Upper lobe of right lung (tissue), 1 donor: ENCODE measurements around the gene NCR3LG1. TPM values are rescaled to one million over a fixed set of nuclear protein-coding genes. Genes with fewer than 3 reads are reported as not detected.
A peak's percentile ranks its signal among the peaks of the same experiment; 100 is the strongest.

Source experiments
- ATAC-seq: fragments of 200-7000 bp; cut with Tn5 transposase; one replicate; pipeline ENCODE4 v1.9.1; 2020; ENCODE audit warnings: mild to moderate bottlenecking, moderate library complexity
- DNase-seq: peaks from one replicate; pipeline ENCODE4 v3.0.0-alpha.2; 2020
- H3K27ac ChIP-seq: fragments of 200-600 bp; one replicate; pipeline ENCODE4 v1.8.0; 2022
- H3K27me3 ChIP-seq: fragments of 200-600 bp; one replicate; pipeline ENCODE4 v1.8.0; 2022; ENCODE audit warnings: mild to moderate bottlenecking
- H3K36me3 ChIP-seq: fragments of 200-600 bp; one replicate; pipeline ENCODE4 v1.8.0; 2022
- H3K4me1 ChIP-seq: fragments of 200-600 bp; one replicate; pipeline ENCODE4 v1.8.0; 2022
- H3K4me3 ChIP-seq: fragments of 200-600 bp; one replicate; pipeline ENCODE4 v1.8.0; 2022; ENCODE audit warnings: mild to moderate bottlenecking
- H3K9me3 ChIP-seq: fragments of 200-600 bp; one replicate; pipeline ENCODE4 v1.8.0; 2022
- intact Hi-C: fragments of 100-400 bp; cut with DNase I; formaldehyde crosslinking; loops from one replicate; pipeline ENCODE4 v1.11.0; 2022
- long read RNA-seq: library from polyadenylated mRNA; unstranded; transcript quantifications from one replicate; pipeline ENCODE4 v2.0.0, GENCODE V29; 2021
- total RNA-seq: library from RNA; stranded (reverse); fragmentation: NEBNext Ultra II Directional; extraction: Animal tissue kit (Norgen Biotek cat#: 25700); gene quantifications from one replicate; pipeline ENCODE4 v1.2.1, GENCODE V29; 2021
- TF ChIP-seq, protein P1 (sequence below): fragments of 200-600 bp; IDR thresholded peaks from one replicate; pipeline ENCODE4 v1.8.0; 2022; ENCODE audit warnings: antibody characterized with exemption
- donor health status: DM: no; HTN: yes; CAD: no; lungs with severe emphysema.

Gene NCR3LG1, protein sequence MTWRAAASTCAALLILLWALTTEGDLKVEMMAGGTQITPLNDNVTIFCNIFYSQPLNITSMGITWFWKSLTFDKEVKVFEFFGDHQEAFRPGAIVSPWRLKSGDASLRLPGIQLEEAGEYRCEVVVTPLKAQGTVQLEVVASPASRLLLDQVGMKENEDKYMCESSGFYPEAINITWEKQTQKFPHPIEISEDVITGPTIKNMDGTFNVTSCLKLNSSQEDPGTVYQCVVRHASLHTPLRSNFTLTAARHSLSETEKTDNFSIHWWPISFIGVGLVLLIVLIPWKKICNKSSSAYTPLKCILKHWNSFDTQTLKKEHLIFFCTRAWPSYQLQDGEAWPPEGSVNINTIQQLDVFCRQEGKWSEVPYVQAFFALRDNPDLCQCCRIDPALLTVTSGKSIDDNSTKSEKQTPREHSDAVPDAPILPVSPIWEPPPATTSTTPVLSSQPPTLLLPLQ
- 5.6 TPM for total RNA-seq
- long read RNA-seq, full-length matches to known transcripts, result 2 of 4 reads
- long read RNA-seq, partial matches to known transcripts, result 1 of 4 reads
- long read RNA-seq, other reads (novel, unspliced or antisense), result 1 of 4 reads

DNA sequence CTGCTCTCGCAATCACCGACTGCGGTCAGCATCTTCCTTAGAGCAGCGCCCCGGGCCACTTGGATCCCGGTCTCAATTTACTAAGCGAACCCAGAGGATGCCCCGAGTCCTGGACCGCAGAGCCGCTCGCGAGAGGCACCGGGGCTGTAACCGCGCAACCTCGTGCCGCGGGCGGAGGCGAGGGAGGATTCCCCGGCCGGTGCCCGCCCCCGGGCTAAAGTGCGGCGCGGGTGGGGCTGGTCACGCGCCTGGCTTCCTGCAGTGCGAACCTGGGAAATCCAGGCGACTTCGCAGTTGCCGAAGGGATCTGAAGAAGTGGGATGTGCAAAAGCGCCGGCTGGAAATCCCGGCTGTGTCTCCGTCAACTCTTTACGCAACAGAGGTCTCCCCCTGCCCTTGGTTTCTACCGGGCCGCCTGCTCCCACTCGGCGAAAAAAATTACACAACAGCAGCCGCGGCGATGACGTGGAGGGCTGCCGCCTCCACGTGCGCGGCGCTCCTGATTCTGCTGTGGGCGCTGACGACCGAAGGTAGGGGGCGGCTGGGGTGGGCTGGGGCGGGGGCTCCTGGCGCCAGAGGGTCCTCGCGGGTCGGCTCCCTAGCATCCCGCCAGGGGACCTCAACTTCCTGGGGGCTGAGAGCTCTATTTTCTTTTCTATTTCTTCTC lies at the start of gene NCR3LG1:
TSS of gene NCR3LG1 (plus strand) at position 291 of the 667 bp plus-strand sequence. CDS start at position 461, 170 bp downstream.
- H3K4me1 ChIP-seq, result peaks cover 22% of the 10 kb centered on the region
- TF ChIP-seq, protein P1, sequence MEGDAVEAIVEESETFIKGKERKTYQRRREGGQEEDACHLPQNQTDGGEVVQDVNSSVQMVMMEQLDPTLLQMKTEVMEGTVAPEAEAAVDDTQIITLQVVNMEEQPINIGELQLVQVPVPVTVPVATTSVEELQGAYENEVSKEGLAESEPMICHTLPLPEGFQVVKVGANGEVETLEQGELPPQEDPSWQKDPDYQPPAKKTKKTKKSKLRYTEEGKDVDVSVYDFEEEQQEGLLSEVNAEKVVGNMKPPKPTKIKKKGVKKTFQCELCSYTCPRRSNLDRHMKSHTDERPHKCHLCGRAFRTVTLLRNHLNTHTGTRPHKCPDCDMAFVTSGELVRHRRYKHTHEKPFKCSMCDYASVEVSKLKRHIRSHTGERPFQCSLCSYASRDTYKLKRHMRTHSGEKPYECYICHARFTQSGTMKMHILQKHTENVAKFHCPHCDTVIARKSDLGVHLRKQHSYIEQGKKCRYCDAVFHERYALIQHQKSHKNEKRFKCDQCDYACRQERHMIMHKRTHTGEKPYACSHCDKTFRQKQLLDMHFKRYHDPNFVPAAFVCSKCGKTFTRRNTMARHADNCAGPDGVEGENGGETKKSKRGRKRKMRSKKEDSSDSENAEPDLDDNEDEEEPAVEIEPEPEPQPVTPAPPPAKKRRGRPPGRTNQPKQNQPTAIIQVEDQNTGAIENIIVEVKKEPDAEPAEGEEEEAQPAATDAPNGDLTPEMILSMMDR, result no peak
- no peaks in the 10 kb centered on the region for H3K36me3 ChIP-seq
- H3K27ac ChIP-seq, result peak within 1 kb of the TSS; percentile 20
- H3K9me3 ChIP-seq, result no peaks in the 10 kb centered on the region
- DNase-seq (peak; percentile 86), ATAC-seq (peak; percentile 79)
- peak within 1 kb of the TSS; percentile 69 for H3K4me3 ChIP-seq
- intact Hi-C loops, result no loop called here
- no peaks in the 10 kb centered on the region for H3K27me3 ChIP-seq

GRCh38 chr11:17313349-17314231 lies 38.0 kb upstream of the NCR3LG1 start:
- TF ChIP-seq, protein P1, result no peak
- ATAC-seq, result no peak
- H3K27me3 ChIP-seq, result no peaks in the 10 kb centered on the region
- no peak overlapping the region for H3K4me3 ChIP-seq
- no peaks in the 10 kb centered on the region for H3K4me1 ChIP-seq
- no peaks in the 10 kb centered on the region for H3K9me3 ChIP-seq
- intact Hi-C loops, result no loop called here
- no peak overlapping the region for H3K27ac ChIP-seq
- no peak for DNase-seq
- peaks cover 40% of the 10 kb centered on the region for H3K36me3 ChIP-seq

DNA sequence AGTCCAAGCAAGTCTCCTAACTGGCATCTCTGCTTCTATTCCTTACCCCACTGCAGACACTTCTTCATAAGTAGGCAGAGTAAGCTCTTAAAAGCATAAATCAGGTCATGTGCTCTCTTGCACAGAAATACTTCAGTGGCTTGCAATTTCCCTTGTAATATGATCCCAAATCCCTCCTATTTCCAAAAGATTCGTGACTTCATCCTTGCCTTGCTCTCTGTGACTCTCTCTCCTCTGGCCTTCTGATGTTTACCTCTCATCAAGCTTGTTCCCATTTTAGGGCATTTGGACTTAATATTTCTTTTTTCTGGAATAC lies 37.4 kb upstream of the NCR3LG1 start:
- no peaks in the 10 kb centered on the region for H3K9me3 ChIP-seq
- H3K27me3 ChIP-seq, result no peaks in the 10 kb centered on the region
- intact Hi-C loops, result no loop called here
- no peaks in the 10 kb centered on the region for H3K4me1 ChIP-seq
- TF ChIP-seq, protein P1, result no peak
- H3K27ac ChIP-seq, result no peak overlapping the region
- H3K36me3 ChIP-seq, result peaks cover 40% of the 10 kb centered on the region
- H3K4me3 ChIP-seq, result no peak overlapping the region
- DNase-seq (no peak), ATAC-seq (peak; percentile 67)

DNA sequence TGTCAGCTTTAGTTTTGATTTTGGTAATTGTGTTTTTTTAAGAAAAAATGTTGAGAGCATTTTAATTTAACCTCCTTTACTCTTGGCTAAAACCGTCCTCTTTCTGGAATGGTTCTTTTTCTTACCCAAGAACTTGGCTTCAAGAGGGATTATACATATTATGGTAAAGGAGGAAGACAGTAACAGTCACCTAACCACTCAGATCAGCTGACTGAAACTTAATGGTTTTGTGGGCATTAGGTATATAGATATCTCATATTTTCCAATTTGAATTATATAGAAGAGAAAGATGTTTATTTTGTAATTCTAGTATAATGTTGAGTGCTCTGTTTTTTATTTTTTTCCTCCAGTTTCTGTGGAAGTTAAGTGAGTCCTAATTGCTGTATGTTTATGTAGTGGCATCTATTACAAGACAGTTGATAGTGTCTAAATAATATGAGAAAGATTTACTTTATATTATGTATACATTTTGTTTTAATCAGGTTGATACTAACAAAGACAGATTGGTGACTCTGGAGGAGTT lies 36.6 kb upstream of the NCR3LG1 start:
- TF ChIP-seq, protein P1, result no peak
- peaks cover 37% of the 10 kb centered on the region for H3K36me3 ChIP-seq

DNA sequence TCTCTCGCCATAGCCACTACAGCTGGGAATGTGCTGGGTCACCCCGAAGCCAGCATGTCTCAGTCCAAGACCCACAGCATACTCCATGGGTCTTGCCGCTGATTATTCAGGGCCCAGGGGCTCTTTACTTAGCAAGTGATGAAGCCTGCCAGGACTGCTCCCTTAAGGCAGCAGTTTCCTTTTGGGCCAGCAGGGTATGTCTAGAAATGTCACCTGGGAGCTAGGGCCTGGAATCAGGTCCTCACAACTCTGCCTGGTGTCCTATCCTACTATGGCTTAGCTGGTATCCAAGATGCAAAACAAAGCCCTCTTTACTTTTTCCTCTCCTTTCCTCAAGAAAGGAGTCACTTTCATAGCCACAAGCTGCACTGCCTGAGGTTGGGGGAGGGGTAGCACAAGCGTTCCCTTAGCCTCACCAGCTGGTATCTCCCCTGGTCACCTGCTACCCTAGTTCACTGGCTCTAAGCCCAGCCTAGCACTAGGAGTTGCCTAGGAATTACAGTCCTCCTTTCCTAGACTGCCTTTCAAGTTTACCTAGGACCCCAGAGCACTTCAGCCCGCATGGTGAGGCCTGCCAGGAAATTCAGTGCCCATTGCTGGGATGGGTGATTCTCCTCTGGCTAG lies 22.6 kb upstream of the NCR3LG1 start:
- ATAC-seq (no peak), DNase-seq (no peak)
- H3K27me3 ChIP-seq, result no peaks in the 10 kb centered on the region
- TF ChIP-seq, protein P1, result no peak
- H3K36me3 ChIP-seq, result peaks cover 11% of the 10 kb centered on the region
- H3K4me1 ChIP-seq, result no peaks in the 10 kb centered on the region
- H3K9me3 ChIP-seq, result no peaks in the 10 kb centered on the region
- no peak overlapping the region for H3K27ac ChIP-seq
- no peak overlapping the region for H3K4me3 ChIP-seq
- intact Hi-C loops, result no loop called here

More for the DNA sequence above, 36.6 kb upstream of the NCR3LG1 start:
- DNase-seq, result no peak
- Histone ChIP-seq H3K27ac (no peak overlapping the region), H3K4me1 (no peaks in the 10 kb centered on the region), H3K27me3 (no peaks in the 10 kb centered on the region), H3K4me3 (no peak overlapping the region), H3K9me3 (no peaks in the 10 kb centered on the region)
- intact Hi-C loops, result no loop called here
- no peak for ATAC-seq
